Femur (tissue), 1 donor: ENCODE data around the gene FPGS.
"Not testable (repeated sequence)": the region's sequence is repeated elsewhere in the genome, so short reads cannot be mapped to it uniquely, and the experiment has no call there.

Experiments used
- DNase-seq: peaks from one replicate; pipeline ENCODE4 v3.0.0-alpha.2; 2017

FPGS gene

DNA sequence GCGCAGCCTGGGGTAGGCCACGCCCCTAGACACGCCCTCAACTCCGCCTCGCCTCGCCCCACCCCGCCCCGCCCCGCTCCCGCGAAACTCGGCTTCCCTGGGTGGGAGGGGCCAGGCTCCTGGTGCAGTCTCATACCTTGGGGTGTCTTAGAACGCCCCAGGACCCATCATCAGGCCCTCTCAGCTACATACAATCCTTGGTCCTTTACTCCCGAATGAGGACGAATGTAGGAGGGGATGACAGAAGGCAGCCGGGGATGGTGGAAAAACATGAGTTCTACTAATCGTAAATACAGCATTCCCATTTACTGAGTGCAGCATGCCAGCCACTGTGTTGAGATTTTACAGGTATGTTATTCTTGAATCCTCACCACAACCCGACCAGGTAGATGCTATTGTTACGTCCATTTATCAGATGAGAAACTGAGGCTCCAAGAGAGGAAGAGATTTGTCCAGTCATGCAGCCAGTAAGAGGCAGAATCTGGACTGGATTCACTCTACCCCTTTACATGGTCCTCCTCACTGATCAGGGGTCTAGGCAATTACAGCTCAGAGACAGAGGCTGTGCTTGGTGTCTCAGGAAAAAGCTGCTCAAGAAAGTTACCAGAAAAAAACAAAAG is 31.0 kb upstream of the FPGS start:
- no peak for DNase-seq

DNA sequence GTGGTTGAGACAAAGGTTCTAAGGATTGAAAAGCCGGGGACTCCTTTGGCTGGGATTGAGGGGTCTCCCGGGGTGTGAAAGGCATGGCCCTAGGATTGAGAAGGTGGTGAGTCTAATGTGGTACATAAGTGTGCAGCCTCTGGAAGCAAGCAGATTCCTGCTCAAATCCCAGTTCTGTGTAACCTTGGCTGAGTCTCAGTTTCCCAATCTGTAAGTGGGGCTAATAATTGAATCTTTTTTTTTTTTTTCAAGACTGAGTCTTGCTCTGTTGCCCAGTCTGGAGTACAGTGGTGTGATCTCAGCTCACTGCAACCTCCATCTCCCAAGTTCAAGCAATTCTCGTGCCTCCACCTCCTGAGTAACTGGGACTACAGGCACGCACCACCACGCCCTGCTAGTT is 30.1 kb upstream of the FPGS start:
- no peak for DNase-seq

DNA sequence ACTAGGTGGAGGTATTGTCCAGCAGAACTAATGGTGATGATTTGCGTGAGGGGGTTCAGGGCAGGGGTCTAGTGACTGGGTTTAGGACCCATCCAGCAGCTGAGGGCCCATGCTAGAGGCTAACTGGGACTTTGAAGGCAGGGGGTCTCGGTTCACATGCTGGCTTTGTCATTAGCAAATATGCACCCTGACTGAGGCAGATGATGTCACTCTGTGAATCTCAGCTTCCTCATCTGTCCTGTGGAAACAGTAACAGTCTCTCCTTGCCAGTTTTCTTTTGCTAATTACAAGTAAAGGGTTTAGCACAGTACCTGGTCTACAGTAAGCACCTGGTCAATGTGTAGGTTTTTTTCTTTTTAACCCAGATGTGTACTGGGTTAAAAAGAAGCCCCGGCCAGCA is 29.4 kb upstream of the FPGS start:
- DNase-seq = no peak

GRCh38 chr9:127773981-127774380 is 28.7 kb upstream of the FPGS start:
- DNase-seq = no peak

DNA sequence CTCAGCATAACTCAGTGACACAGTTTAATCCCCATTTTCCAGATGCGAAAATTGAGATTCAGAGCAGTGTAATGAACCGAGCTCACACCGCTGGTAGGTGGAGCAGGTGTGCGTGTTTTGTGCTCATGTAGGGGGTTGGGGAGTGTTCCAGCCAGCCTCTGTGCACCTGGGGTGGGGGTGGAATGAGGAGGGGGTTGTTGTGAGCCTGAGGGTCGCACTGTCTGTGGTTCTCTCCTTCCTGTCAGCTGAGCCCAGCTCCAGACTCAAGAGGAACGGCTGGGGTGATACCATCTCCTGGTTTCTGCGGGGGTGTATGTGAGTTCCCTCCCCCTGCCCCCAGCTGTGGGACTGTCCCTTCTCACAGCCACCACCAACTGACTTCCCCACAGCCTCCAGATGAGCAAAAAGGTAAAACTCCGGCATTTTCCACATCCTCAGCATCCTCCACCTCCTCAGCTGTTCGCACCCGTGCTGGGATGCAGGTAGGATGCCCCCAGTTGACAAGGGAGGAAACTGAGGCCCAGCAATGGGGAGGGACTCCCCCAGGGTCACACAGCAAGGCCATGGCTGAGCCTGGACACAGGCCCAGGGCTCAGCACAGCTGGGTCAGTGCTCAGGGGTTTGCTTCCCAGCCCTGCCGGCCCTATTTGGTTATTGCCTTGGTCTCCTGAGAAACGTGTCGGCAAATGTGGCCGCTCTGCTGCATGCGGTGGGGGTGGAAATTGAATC is 26.3 kb upstream of the FPGS start:
- DNase-seq = peak; percentile 69

- no peak for DNase-seq
These were observed 25.8 kb upstream of the FPGS start for GRCh38 chr9:127776924-127777289.

- DNase-seq = no peak
These were observed 25.2 kb upstream of the FPGS start for GRCh38 chr9:127777368-127777980.

- DNase-seq = peak; percentile 76
These were observed 24.2 kb upstream of the FPGS start, which contains the start of gene SH2D3C for GRCh38 chr9:127778280-127779135. Gene SH2D3C (minus strand): TSS chr9:127778666. CDS start chr9:127778627, 39 bp downstream.

GRCh38 chr9:127779136-127779981 is 23.3 kb upstream of the FPGS start:
- no peak for DNase-seq

DNA sequence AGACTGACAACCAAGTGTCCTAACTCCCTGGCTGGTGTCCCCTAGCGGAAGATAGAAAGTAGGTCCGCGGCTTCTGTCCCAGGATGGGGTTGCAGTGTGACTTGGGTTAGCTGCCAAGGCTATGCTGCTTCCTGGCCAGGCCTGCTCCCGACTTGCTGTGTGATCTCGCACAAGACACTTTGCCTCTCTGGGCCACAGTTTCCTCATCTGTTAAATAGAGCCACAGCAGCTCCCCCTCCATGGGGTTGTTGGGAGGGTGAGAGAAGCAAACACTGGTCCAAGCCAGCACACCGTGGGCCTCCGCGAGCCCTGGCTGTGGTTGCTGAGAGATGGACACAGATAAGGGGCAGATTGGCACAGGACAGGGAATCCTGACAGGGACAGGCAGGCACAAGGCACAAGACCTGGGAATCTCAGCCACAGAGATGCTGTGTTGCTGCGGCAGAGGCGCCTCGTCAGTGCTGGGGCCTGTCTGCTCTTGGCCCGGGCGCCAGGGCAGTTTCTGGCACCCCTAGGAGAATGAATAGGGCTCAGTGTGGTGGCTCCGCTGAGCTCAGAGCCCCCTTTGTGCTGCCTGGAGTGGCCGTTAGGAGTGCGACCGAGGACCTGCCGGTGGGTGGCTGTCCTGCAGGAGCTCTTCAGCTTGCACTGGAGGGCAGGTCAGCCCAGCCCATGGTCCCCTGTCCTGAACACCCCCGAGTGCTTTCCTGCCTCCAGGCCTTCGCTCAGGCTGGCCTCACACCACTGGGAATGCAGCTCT is 22.4 kb upstream of the FPGS start:
- DNase-seq = peak; percentile 37

DNA sequence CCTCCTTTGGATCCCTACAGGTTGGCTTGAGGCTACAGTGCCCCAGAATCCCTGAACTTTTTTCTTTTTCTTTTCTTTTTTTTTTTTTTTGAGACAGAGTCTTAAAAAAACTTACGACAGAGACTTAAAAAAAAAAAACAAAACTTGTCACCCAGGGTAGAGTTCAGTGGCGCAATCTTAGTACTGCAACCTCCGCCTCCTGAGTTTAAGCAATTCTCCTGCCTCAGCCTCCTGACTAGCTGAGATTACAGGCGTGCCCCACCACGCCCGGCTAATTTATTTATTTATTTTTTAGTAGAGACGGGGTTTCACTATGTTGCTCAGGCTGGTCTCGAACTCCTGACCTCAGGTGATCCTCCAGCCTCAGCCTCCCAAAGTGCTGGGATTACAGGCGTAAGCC is 21.8 kb upstream of the FPGS start:
- DNase-seq = not testable (repeated sequence)

DNA sequence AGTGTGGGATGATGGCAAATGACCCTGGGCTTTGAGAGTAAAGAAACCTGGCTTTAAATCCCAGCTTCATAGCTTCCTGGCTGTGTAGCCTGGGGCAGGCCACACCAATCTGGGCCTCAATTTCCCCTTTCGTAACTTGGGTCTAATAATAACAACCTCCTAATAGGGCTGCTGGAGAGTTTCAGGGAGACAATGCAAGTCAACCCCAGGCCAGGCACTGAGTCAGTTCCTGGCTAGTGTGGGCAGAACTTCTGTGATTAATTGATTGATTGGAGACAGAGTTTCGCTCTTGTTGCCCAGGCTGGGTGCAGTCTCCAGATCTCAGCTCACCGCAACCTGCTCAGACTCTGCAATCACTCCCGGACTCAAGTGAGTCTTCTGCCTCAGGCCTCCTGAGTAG is 20.9 kb upstream of the FPGS start:
- no peak for DNase-seq

DNA sequence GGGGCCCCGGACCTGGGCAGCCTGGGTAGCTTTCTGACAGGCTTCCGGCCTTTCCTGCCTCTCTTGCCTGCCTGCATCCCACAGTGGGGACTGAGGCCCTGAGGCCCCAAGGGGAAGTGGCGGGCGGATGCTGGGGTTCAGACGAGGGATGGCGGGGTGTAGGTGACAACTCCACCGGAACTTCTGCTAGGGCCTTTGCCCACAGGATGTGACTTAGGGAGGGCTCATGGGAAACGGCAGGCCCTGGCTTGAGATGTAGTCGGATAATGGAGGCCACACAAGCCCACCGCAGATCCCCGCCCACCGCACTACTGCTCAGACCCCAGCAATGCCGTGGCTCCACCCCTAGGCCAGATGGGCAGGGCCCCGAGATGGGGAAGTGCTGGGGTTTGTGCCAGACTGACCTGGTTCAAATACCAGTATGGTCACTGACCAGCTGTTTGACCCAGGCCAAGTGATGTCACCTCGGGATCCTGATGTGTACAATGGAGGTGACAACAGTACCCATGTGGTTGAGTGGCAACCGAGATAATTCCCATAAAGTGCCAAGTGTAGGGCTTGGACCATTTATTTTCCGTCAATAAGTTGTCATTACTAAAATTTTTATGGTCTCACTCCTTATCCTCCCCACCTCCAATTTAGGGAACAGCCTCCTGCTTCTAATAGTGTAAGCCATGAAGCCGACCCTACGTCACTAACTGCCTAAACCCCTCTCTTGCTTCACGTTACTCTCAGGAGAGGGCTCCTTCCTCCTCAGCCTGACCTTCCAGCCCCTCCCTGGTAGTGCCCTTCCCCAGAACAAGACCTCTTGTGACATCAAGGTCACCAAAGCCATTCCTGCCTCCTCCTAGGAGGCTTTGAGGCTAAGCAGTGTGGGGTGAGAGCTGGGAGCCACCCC is 19.3 kb upstream of the FPGS start:
- DNase-seq = peak; percentile 71

- DNase-seq = peak; percentile 94
These were observed 17.4 kb upstream of the FPGS start for GRCh38 chr9:127785023-127785932.

DNA sequence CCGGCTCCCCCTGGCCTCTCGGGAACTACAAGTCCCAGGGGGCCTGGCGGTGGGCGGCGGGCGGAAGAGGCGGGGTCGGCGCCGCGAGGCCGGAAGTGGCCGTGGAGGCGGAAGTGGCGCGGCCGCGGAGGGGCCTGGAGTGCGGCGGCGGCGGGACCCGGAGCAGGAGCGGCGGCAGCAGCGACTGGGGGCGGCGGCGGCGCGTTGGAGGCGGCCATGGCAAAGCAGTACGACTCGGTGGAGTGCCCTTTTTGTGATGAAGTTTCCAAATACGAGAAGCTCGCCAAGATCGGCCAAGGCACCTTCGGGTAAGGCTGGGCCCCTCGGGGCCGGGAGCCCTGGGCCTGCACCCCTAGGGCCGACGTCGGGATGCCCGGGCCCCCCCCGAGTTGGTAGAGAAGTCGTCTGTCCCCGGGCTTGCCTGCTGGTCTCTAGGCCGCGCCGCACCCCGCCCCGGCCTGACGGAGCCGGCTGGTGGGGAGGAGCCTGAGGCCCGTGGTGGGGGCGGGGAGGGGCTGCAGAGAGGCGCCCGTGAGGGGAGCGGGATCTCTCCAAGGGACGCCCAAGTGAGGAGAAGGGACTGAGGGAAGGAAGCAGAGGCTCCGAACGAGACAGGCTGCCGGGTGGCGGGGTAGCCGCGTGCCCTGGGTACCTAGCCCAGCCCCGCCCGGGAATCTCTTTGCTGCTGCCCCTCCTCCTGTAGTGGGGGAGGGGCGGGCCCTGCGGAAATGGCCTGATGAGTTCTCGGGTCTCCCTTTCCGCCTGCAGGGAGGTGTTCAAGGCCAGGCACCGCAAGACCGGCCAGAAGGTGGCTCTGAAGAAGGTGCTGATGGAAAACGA is 16.5 kb upstream of the FPGS start, which contains the start of gene CDK9:
Gene CDK9 (plus strand): TSS at position 102 of the 840 bp plus-strand sequence. CDS start 115 bp downstream, at position 217.
- DNase-seq = peak; percentile 95

- DNase-seq = no peak
These were observed 15.9 kb upstream of the FPGS start for GRCh38 chr9:127786773-127787104.

DNA sequence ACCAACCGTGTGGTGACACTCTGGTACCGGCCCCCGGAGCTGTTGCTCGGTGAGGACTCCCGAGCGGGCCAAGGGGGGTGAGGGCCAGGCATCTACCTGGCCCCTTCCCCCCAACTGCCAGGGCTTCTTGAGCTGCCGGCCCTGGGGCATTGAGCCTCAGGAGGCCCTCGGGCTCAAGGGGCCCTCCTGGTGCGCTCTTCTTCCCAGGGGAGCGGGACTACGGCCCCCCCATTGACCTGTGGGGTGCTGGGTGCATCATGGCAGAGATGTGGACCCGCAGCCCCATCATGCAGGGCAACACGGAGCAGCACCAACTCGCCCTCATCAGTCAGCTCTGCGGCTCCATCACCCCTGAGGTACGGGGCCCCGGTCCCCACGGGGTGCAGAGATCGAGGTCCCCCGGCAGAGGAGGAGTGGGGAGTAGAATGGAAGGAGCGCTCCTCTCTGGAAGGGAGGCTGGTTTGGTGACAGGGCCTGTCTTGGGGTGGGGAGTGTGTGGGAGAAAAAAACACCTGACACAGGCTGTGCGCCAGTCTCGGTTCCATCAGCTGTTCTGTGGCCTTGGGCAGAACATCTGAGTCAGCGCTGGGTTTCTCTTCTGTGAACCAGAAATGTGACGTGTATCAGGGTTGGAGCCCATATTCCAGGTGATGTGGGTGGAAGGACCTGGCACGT is 14.2 kb upstream of the FPGS start:
- DNase-seq = no peak

GRCh38 chr9:127789179-127789578 is 13.5 kb upstream of the FPGS start:
- DNase-seq = no peak
